HepG2 (cell line): ENCODE data around the gene GZF1. TPM values are rescaled to one million over a fixed set of nuclear protein-coding genes. Genes with fewer than 3 reads are reported as not detected.

ENCODE experiments used
- ATAC-seq: fragments of 200-7000 bp; cut with Tn5 transposase; 3 replicates; pipeline ENCODE4 v1.9.1; 2020; ENCODE audit warnings: mild to moderate bottlenecking, moderate library complexity
- BruUV-seq: library from RNA; stranded (reverse); fragments of 400-500 nt; replicated peaks from 2 replicates; lab custom pipeline; 2021; lab: Mats Ljungman, UMichigan
- CTCF ChIA-PET: fragments of 300-600 bp; formaldehyde crosslinking; extraction: SDS; loops from one replicate; lab custom pipeline; 2021; ENCODE audit warnings: low total read pairs, inconsistent platforms, low intra/inter-chr PET ratio; lab: Yijun Ruan, JAX
- POLR2A ChIA-PET: fragments of 350-600 bp; sonication (Branson Sonifier 250); formaldehyde crosslinking; loops from one replicate; lab custom pipeline; 2020; ENCODE audit warnings: antibody characterized with exemption, inconsistent platforms; lab: Yijun Ruan, JAX
- DNase-seq: peaks from one replicate; pipeline ENCODE4 v3.0.0-alpha.2; 2015; ENCODE audit warnings: low spot score
- FAIRE-seq: peaks from 3 replicates; lab custom pipeline; 2011; peaks lifted over from hg19 to GRCh38; lab: Jason Lieb, UNC
- H2AFZ ChIP-seq: one replicate; pipeline ENCODE4 v1.6.1; 2011; ENCODE audit warnings: low read length, inconsistent platforms
- H3K27ac ChIP-seq: fragments of 300-600 bp; 3 replicates; pipeline ENCODE4 v1.8.0; 2011; ENCODE audit warnings: mixed run types, mild to moderate bottlenecking, mixed read lengths, low read length, inconsistent platforms; ENCODE audit not compliant: insufficient read depth; ENCODE audit errors: extremely low read length
- H3K27me3 ChIP-seq, 2 experiments: fragments of 200-600 bp in 1 of 2; 2 replicates in 1 of 2; 3 replicates in 1 of 2; pipeline versions ENCODE4 v1.6.0 to v1.8.0; 2011; ENCODE audit warnings: low read length in 2 of 2, mild to moderate bottlenecking in 2 of 2, moderate library complexity in 2 of 2, inconsistent platforms in 1 of 2; ENCODE audit not compliant: insufficient read depth in 2 of 2, control insufficient read depth in 1 of 2
- H3K36me3 ChIP-seq, 2 experiments: fragments of 200-600 bp in 1 of 2; replicated peaks in 1 of 2; 2 replicates in 1 of 2; 3 replicates in 1 of 2; pipeline versions ENCODE4 v1.5.1 to v1.8.0; 2011; ENCODE audit warnings: low read length in 2 of 2, inconsistent platforms in 1 of 2; ENCODE audit not compliant: insufficient read depth in 2 of 2, control insufficient read depth in 1 of 2
- H3K4me1 ChIP-seq: 2 replicates; pipeline ENCODE4 v1.5.1; 2012; ENCODE audit warnings: low read length, inconsistent platforms; ENCODE audit not compliant: insufficient read depth
- H3K4me2 ChIP-seq: 2 replicates; pipeline ENCODE4 v1.6.0; 2011; ENCODE audit warnings: low read depth, low read length, inconsistent platforms
- H3K4me3 ChIP-seq, 3 experiments: fragments of 200-600 bp in 1 of 3; sonication (generic), shearing (Covaris generic) in 1 of 3; replicated peaks in 1 of 3; 2 replicates each; pipeline ENCODE4 v1.5.1; 2011 to 2016; ENCODE audit warnings: low read length in 3 of 3, inconsistent platforms in 2 of 3, low read depth in 2 of 3, mild to moderate bottlenecking in 2 of 3, control low read depth in 1 of 3, mixed read lengths in 1 of 3; ENCODE audit not compliant: insufficient read depth in 1 of 3
- H3K79me2 ChIP-seq: one replicate; pipeline ENCODE4 v1.6.1; 2011; ENCODE audit warnings: low read length, inconsistent platforms; ENCODE audit not compliant: insufficient read depth
- H3K9ac ChIP-seq: 2 replicates; pipeline ENCODE4 v1.6.0; 2011; ENCODE audit warnings: mild to moderate bottlenecking, low read depth, low read length, inconsistent platforms; ENCODE audit not compliant: insufficient read depth
- H3K9me3 ChIP-seq: 2 replicates; pipeline ENCODE4 v1.5.1; 2012; ENCODE audit warnings: mild to moderate bottlenecking, low read length
- H4K20me1 ChIP-seq: 2 replicates; pipeline ENCODE4 v1.6.0; 2011; ENCODE audit warnings: inconsistent platforms, mild to moderate bottlenecking, low read length, moderate library complexity; ENCODE audit not compliant: insufficient read depth
- CTCF ChIP-seq: sonication (generic); formaldehyde crosslinking; IDR thresholded peaks from 2 replicates; pipeline ENCODE4 v1.5.0; 2020; ENCODE audit warnings: mild to moderate bottlenecking, missing genetic modification reagents, moderate library complexity
- ELF1 ChIP-seq: sonication (generic); formaldehyde crosslinking; IDR thresholded peaks from 2 replicates; pipeline ENCODE4 v1.4.0; 2020; ENCODE audit warnings: missing genetic modification reagents
- ELF3 ChIP-seq: IDR thresholded peaks from 2 replicates; pipeline ENCODE4 v1.6.1; 2016; ENCODE audit warnings: missing genetic modification reagents, missing compliant biosample characterization
- RAD21 ChIP-seq: fragments of 450-650 bp; formaldehyde crosslinking; IDR thresholded peaks from 2 replicates; pipeline ENCODE4 v1.5.0; 2020; ENCODE audit warnings: mild to moderate bottlenecking
- SMC3 ChIP-seq: IDR thresholded peaks from 2 replicates; pipeline ENCODE4 v1.6.1; 2011; ENCODE audit warnings: low read length, improper control_type of control experiment
- STAG1 ChIP-seq: sonication (generic); formaldehyde crosslinking; IDR thresholded peaks from 2 replicates; pipeline ENCODE4 v1.4.0; 2020; ENCODE audit warnings: missing genetic modification reagents
- STAT6 ChIP-seq: sonication (generic); formaldehyde crosslinking; IDR thresholded peaks from 2 replicates; pipeline ENCODE4 v1.4.0; 2020; ENCODE audit warnings: missing genetic modification reagents, mild to moderate bottlenecking, borderline replicate concordance
- TAF1 ChIP-seq: sonication (generic); formaldehyde crosslinking; IDR thresholded peaks from 2 replicates; pipeline ENCODE4 v1.4.0; 2020; ENCODE audit warnings: missing genetic modification reagents
- XRCC5 ChIP-seq: fragments of 200-400 bp; formaldehyde crosslinking; optimal IDR thresholded peaks from 2 replicates; pipeline ENCODE3; 2017; ENCODE audit warnings: mild to moderate bottlenecking, low read length
- ZNF431 ChIP-seq: sonication (generic); formaldehyde crosslinking; IDR thresholded peaks from 2 replicates; pipeline ENCODE4 v1.9.0; 2022; ENCODE audit warnings: missing genetic modification reagents, low read depth, mild to moderate bottlenecking, borderline replicate concordance
- ZNF605 ChIP-seq: sonication (generic); formaldehyde crosslinking; IDR thresholded peaks from 2 replicates; pipeline ENCODE4 v1.8.0; 2022; ENCODE audit warnings: mild to moderate bottlenecking, missing genetic modification reagents
- ZNF720 ChIP-seq: sonication (generic); formaldehyde crosslinking; IDR thresholded peaks from 2 replicates; pipeline ENCODE4 v1.4.0; 2020; ENCODE audit warnings: missing genetic modification reagents
- WGBS: methylation state at CpG from one replicate; pipeline ENCODE4 v1.1.6; 2017; ENCODE audit warnings: low lambda C conversion rate; 5-methylcytosine and 5-hydroxymethylcytosine counted together
- in situ Hi-C: cut with HindIII; loops from 2 replicates; pipeline ENCODE4 v1.10.0; 2017; ENCODE audit warnings: low pct_unique_long_range_greater_than_20kb; ENCODE audit not compliant: extremely low pct_ligation_motif_present
- intact Hi-C: fragments of 100-400 bp; cut with micrococcal nuclease; formaldehyde crosslinking; loops from one replicate; pipeline ENCODE4 v1.10.0; 2022; ENCODE audit not compliant: unreplicated experiment
- polyA plus RNA-seq, 8 experiments: library from polyadenylated mRNA; depleted of rRNA in 3 of 8; stranded (reverse) in 7 of 8; unstranded in 1 of 8; fragments of >200 nt; fragmentation: Illumina TruSeq in 4 of 8; extraction: Trizol in 4 of 8; gene quantifications; 2 replicates each; pipeline versions ENCODE4 v1.2.1 to v1.2.3, GENCODE V29; 2011 to 2016; ENCODE audit warnings: low read depth in 4 of 8, missing spikeins in 1 of 8, mixed read lengths in 1 of 8; ENCODE audit not compliant: insufficient read depth in 1 of 8
- total RNA-seq, 5 experiments: library from RNA; depleted of rRNA; stranded (reverse); fragments of >200 nt; fragmentation: Illumina TruSeq; extraction: Trizol; gene quantifications; 2 replicates each; pipeline ENCODE4 v1.2.3, GENCODE V29; 2016; ENCODE audit warnings: low read depth in 1 of 5

Gene GZF1
- total and polyA plus RNA-seq, 2 of the 13 experiments (the other 11 are each of a cell fraction or from before 2014, with no cell fraction given) = 16.9 to 26.0 TPM

- DNase-seq = peak; percentile 47
- H3K79me2 ChIP-seq = no peaks in the 10 kb centered on the region
- in situ Hi-C loops = no loop called here
- BruUV-seq = no TSS peak
- H3K9me3 ChIP-seq = no peaks in the 10 kb centered on the region
- no peak overlapping the region for H3K4me2 ChIP-seq
- no peak overlapping the region for H3K4me3 ChIP-seq
- H2AFZ ChIP-seq = no peak overlapping the region
- no peaks in the 10 kb centered on the region for H4K20me1 ChIP-seq
- no peak for TF ChIP-seq STAT6
- 0 out of 2 replicates have a peak, but pooled peaks have one; percentile 29 for TF ChIP-seq ZNF605 (CRISPR knock-in tag)
- 0 out of 2 replicates have a peak, but pooled peaks have one; percentile 13 for TF ChIP-seq RAD21
- TF ChIP-seq STAG1 = peak; percentile 60
- TF ChIP-seq ELF1 = no peak
- 0 out of 2 replicates have a peak, but pooled peaks have one; percentile 20 for TF ChIP-seq ZNF720 (CRISPR knock-in tag)
- TF ChIP-seq ELF3 = peak; percentile 22; the same call in 1 of the 2 replicates
- peak; percentile 45 for TF ChIP-seq CTCF (CRISPR knock-in tag)
- no peak for TF ChIP-seq TAF1 (CRISPR knock-in tag)
- peak; percentile 67 for TF ChIP-seq SMC3
- TF ChIP-seq XRCC5 = peak; percentile 55
- no peak for TF ChIP-seq ZNF431 (CRISPR knock-in tag)
- TF ChIP-seq, all 625 proteins: peak for 8
- ChIA-PET POLR2A (interaction anchor here (1.1 kb wide), 1 partner anchor 30 kb away, joined by 3 read pairs; no protein-coding TSS in a partner anchor), CTCF (interaction anchor here (0.9 to 1.0 kb wide), 2 partner anchors 277 to 629 kb away, joined by 3 read pairs; no protein-coding TSS in a partner anchor)
- peak; percentile 79 for FAIRE-seq
- no peak overlapping the region for H3K27ac ChIP-seq
- H3K4me1 ChIP-seq = no peaks in the 10 kb centered on the region
- WGBS = 16% methylated on average over 8 of the region's 8 CpGs
- intact Hi-C loops = loop anchor here (5.0 kb wide), 2 partner anchors 63 to 628 kb away; no protein-coding TSS in a partner anchor
- H3K27me3 ChIP-seq = no peaks in the 10 kb centered on the region
- H3K36me3 ChIP-seq = no peaks in the 10 kb centered on the region
- no peak overlapping the region for H3K9ac ChIP-seq
- ATAC-seq = peak; percentile 89
Measured at GRCh38 chr20:23320317-23320716, 41.7 kb upstream of the GZF1 start.
